GM21529 (cell line): Measurements from ENCODE around the gene SLC25A48.
"Not testable (repeated sequence)": the region's sequence is repeated elsewhere in the genome, so short reads cannot be mapped to it uniquely, and the experiment has no call there.

Source experiments
- ATAC-seq: cut with Tn5 transposase; IDR thresholded peaks from one replicate; pipeline ENCODE4 v1.9.1; 2021; ENCODE audit not compliant: unreplicated experiment

The SLC25A48 gene

GRCh38 chr5:135829681-135830383, 4.6 kb upstream of the SLC25A48 start:
- ATAC-seq = no peak

GRCh38 chr5:135830384-135830700, 4.1 kb upstream of the SLC25A48 start:
- ATAC-seq = no peak

GRCh38 chr5:135830876-135831275, 3.6 kb upstream of the SLC25A48 start:
- no peak for ATAC-seq

- ATAC-seq = no peak
Measured at GRCh38 chr5:135831439-135831838, 3.0 kb upstream of the SLC25A48 start.

GRCh38 chr5:135831851-135832555, 2.5 kb upstream of the SLC25A48 start:
- no peak for ATAC-seq

GRCh38 chr5:135832941-135833920, 1.2 kb upstream of the SLC25A48 start:
- ATAC-seq = no peak

GRCh38 chr5:135833961-135834638, 363 bp upstream of the SLC25A48 start:
- ATAC-seq = peak; percentile 89

- ATAC-seq = no peak
Measured at GRCh38 chr5:135835766-135836165, 1.3 kb downstream of the SLC25A48 start.

GRCh38 chr5:135838395-135838794, 3.9 kb downstream of the SLC25A48 start:
- not testable (repeated sequence) for ATAC-seq

- ATAC-seq = no peak
Measured at GRCh38 chr5:135839566-135839965, 5.1 kb downstream of the SLC25A48 start.

- no peak for ATAC-seq
Measured at GRCh38 chr5:135840959-135841358, 6.5 kb downstream of the SLC25A48 start.

GRCh38 chr5:135842737-135843136, 8.3 kb downstream of the SLC25A48 start:
- ATAC-seq = no peak

- ATAC-seq = no peak
Measured at GRCh38 chr5:135843571-135844337, 9.3 kb downstream of the SLC25A48 start.

GRCh38 chr5:135846311-135846710, 11.8 kb downstream of the SLC25A48 start:
- no peak for ATAC-seq

GRCh38 chr5:135847976-135848375, 13.5 kb downstream of the SLC25A48 start:
- no peak for ATAC-seq

- ATAC-seq = no peak
Measured at GRCh38 chr5:135850231-135850630, 15.8 kb downstream of the SLC25A48 start.

GRCh38 chr5:135850671-135851070, 16.2 kb downstream of the SLC25A48 start:
- no peak for ATAC-seq

- no peak for ATAC-seq
Measured at GRCh38 chr5:135851186-135851914, 16.9 kb downstream of the SLC25A48 start.
